Measurements from ENCODE around the gene MTFP1.
"Not testable (repeated sequence)": the region's sequence is repeated elsewhere in the genome, so short reads cannot be mapped to it uniquely, and the experiment has no call there.

The MTFP1 gene

GRCh38 chr22:30455075-30455840 is 29.7 kb downstream of the MTFP1 start:
- no peak for DNase-seq (ENCODE audit: low spot score)

GRCh38 chr22:30457981-30458380 is 32.4 kb downstream of the MTFP1 start:
- peak; percentile 15 for DNase-seq (ENCODE audit: low spot score)

GRCh38 chr22:30459181-30460052 is 33.8 kb downstream of the MTFP1 start:
- DNase-seq (ENCODE audit: low spot score): no peak

- no peak for DNase-seq (ENCODE audit: low spot score)
Measured at GRCh38 chr22:30460147-30460546, 34.6 kb downstream of the MTFP1 start.

GRCh38 chr22:30460555-30460954 is 35.0 kb downstream of the MTFP1 start:
- DNase-seq (ENCODE audit: low spot score): not testable (repeated sequence)

- DNase-seq (ENCODE audit: low spot score): no peak
Measured at GRCh38 chr22:30469165-30469564, 43.6 kb downstream of the MTFP1 start.

- DNase-seq (ENCODE audit: low spot score): no peak
Measured at GRCh38 chr22:30470655-30471054, 45.1 kb downstream of the MTFP1 start.

GRCh38 chr22:30471616-30472318 is 46.2 kb downstream of the MTFP1 start, which contains the start of gene SEC14L3:
Gene SEC14L3, minus strand, starts transcription at chr22:30472017. Its CDS starts 59 bp downstream, at chr22:30471958.
- DNase-seq (ENCODE audit: low spot score): no peak

- DNase-seq (ENCODE audit: low spot score): no peak
Measured at GRCh38 chr22:30472994-30473720, 47.6 kb downstream of the MTFP1 start.

- DNase-seq (ENCODE audit: low spot score): no peak
Measured at GRCh38 chr22:30474121-30474520, 48.6 kb downstream of the MTFP1 start.

GRCh38 chr22:30474683-30475424 is 49.3 kb downstream of the MTFP1 start:
- DNase-seq (ENCODE audit: low spot score): no peak
